K562 (cell line): ENCODE results near the gene HAPSTR1. TPM values are rescaled to one million over a fixed set of nuclear protein-coding genes. Genes with fewer than 3 reads are reported as not detected.

Experiments used
- ARNT ChIP-seq, 2 experiments: fragments of 450-650 bp; IDR thresholded peaks; 2 replicates each; pipeline ENCODE4 v1.6.1; 2016; ENCODE audit warnings: mild to moderate bottlenecking in 1 of 2
- CBX2 ChIP-seq: fragments of 200-600 bp; sonication (generic); IDR thresholded peaks from one replicate; pipeline ENCODE4 v1.6.1; 2012; ENCODE audit warnings: mild to moderate bottlenecking, low read length, inconsistent platforms; ENCODE audit not compliant: insufficient read depth, poor library complexity, severe bottlenecking
- CXXC5 ChIP-seq: fragments of 250-450 bp; sonication (Bioruptor Pico); IDR thresholded peaks from 2 replicates; pipeline ENCODE4 v1.8.0; 2022; ENCODE audit warnings: inconsistent platforms, mild to moderate bottlenecking, moderate library complexity
- FOSL1 ChIP-seq: fragments of 200-800 bp; sonication (Bioruptor generic); conservative IDR thresholded peaks from 2 replicates; pipeline ENCODE4 v1.6.1; 2016; ENCODE audit warnings: missing genetic modification characterization, missing compliant biosample characterization
- MCM5 ChIP-seq: fragments of 450-650 bp; IDR thresholded peaks from 2 replicates; pipeline ENCODE4 v1.6.1; 2016; ENCODE audit warnings: low read depth
- RFX1 ChIP-seq: fragments of 450-650 bp; IDR thresholded peaks from 2 replicates; pipeline ENCODE4 v1.6.1; 2016; ENCODE audit warnings: mild to moderate bottlenecking, moderate library complexity
- SREBF2 ChIP-seq: sonication (generic); formaldehyde crosslinking; IDR thresholded peaks from 2 replicates; pipeline ENCODE4 v1.4.0; 2020; ENCODE audit warnings: mild to moderate bottlenecking, missing genetic modification reagents
- TAF15 ChIP-seq: fragments of 200-400 bp; formaldehyde crosslinking; IDR thresholded peaks from 2 replicates; pipeline ENCODE4 v1.6.1; 2017; ENCODE audit warnings: mild to moderate bottlenecking, low read depth, low read length, moderate library complexity
- TARDBP ChIP-seq: fragments of 450-650 bp; IDR thresholded peaks from 2 replicates; pipeline ENCODE4 v1.6.1; 2016
- TBP ChIP-seq: optimal IDR thresholded peaks from 2 replicates; pipeline ENCODE3; 2011; ENCODE audit warnings: low read depth, low read length, improper control_type of control experiment
- TCF3 ChIP-seq: sonication (generic); formaldehyde crosslinking; IDR thresholded peaks from 2 replicates; pipeline ENCODE4 v1.4.0; 2020; ENCODE audit warnings: mild to moderate bottlenecking, missing genetic modification reagents
- U2AF1 ChIP-seq: fragments of 200-400 bp; formaldehyde crosslinking; optimal IDR thresholded peaks from 2 replicates; pipeline ENCODE3; 2017; ENCODE audit warnings: mild to moderate bottlenecking, low read depth, low read length, moderate library complexity
- ZNF263 ChIP-seq: sonication (generic); formaldehyde crosslinking; IDR thresholded peaks from 2 replicates; pipeline ENCODE4 v1.8.0; 2022; ENCODE audit warnings: mild to moderate bottlenecking, missing genetic modification reagents, borderline replicate concordance
- ZNF384 ChIP-seq: IDR thresholded peaks from 2 replicates; pipeline ENCODE4 v1.6.1; 2012; ENCODE audit warnings: low read depth, low read length, improper control_type of control experiment
- polyA plus RNA-seq, 8 experiments: library from polyadenylated mRNA; depleted of rRNA in 4 of 8; stranded (reverse) in 5 of 8; unstranded in 3 of 8; fragments of >200 nt; fragmentation: Nextera tagmentation in 2 of 8; fragmentation: Illumina TruSeq in 1 of 8; extraction: Ambion mirVana in 2 of 8; extraction: Trizol in 1 of 8; gene quantifications; 2 replicates each; pipeline versions ENCODE4 v1.2.1 to v1.2.3, GENCODE V29; 2011 to 2014; ENCODE audit warnings: inconsistent platforms in 1 of 8, missing spikeins in 1 of 8
- total RNA-seq, 7 experiments: library from RNA; depleted of rRNA in 6 of 7; stranded (reverse); fragments of >200 nt in 6 of 7; fragmentation: Illumina TruSeq in 2 of 7; extraction: Trizol in 2 of 7; gene quantifications; 2 replicates each; pipeline versions ENCODE4 v1.2.1 to v1.2.3, GENCODE V29; 2011 to 2021; ENCODE audit warnings: low replicate concordance in 1 of 7
- TF ChIP-seq, protein P1 (sequence below): sonication (generic); formaldehyde crosslinking; IDR thresholded peaks from 2 replicates; pipeline ENCODE4 v1.8.0; 2022; ENCODE audit warnings: mild to moderate bottlenecking, missing genetic modification reagents
- TF ChIP-seq, protein P2 (sequence below): fragments of 250-450 bp; sonication (Bioruptor Pico); IDR thresholded peaks from 2 replicates; pipeline ENCODE4 v1.5.0; 2020; ENCODE audit warnings: mild to moderate bottlenecking, borderline replicate concordance
- TF ChIP-seq, protein P3 (sequence below), 3 experiments: IDR thresholded peaks in 2 of 3; conservative IDR thresholded peaks in 1 of 3; 2 replicates each; pipeline ENCODE4 v1.5.1; 2011 to 2012; ENCODE audit warnings: low read length in 3 of 3, mild to moderate bottlenecking in 3 of 3, control low read depth in 2 of 3, improper control_type of control experiment in 1 of 3, inconsistent platforms in 1 of 3, low read depth in 1 of 3, mixed read lengths in 1 of 3, moderate library complexity in 1 of 3; ENCODE audit not compliant: insufficient read depth in 2 of 3

HAPSTR1 gene
- total and polyA plus RNA-seq, 9 of the 15 experiments (the other 6 are each of a cell fraction or from before 2014, with no cell fraction given), result 10.8 to 67.9 (median 36.5) TPM

DNA sequence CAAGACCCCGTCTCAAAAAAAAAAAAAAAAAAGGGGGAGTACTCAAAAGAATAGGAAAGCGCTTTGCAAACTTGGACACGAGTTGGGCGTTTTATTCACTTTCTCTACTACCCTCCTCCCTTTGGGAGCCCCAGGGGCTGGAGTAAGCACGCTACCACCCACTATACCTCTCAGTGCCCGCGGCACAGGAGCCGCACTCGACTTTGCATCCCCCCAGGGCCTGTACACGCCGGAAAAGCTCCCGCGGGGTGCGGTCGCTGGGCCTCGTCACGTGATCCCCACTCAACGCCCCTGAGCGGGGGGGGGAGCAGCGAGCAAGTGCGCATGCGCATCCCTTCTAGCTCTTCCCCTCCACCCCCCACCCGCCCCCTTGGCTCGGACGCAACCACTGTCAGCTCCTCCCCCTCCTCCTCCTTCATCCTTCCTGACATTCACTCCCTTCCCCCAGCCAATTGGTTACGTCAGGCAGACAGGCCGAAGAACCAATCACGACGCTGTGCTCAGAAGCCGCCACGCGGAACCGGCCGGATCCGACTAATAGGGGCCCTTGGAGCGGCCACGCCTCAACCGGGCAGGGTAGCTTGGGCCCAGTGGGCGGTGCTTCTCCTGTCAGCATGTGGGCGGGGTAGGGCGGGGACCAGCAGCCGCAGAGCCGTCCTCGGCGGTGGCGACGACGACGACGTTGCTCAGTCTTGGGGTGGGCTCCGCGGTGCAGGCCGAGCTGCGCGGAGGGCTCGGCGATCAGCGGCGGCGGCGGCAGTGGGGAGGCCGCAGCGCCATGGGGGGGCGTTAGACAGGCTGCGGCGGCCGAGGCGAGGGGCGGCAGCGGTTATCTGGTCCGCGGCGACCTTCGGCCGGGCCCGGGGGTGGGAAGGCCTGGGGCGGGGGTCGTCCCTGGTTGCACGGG lies at the start of gene HAPSTR1 (continued):
- TF ChIP-seq RFX1, result no peak; the same call in 1 of the 2 replicates
- peak; percentile 74; the same call in 1 of the 2 replicates for TF ChIP-seq ZNF263
- TF ChIP-seq, protein P1, sequence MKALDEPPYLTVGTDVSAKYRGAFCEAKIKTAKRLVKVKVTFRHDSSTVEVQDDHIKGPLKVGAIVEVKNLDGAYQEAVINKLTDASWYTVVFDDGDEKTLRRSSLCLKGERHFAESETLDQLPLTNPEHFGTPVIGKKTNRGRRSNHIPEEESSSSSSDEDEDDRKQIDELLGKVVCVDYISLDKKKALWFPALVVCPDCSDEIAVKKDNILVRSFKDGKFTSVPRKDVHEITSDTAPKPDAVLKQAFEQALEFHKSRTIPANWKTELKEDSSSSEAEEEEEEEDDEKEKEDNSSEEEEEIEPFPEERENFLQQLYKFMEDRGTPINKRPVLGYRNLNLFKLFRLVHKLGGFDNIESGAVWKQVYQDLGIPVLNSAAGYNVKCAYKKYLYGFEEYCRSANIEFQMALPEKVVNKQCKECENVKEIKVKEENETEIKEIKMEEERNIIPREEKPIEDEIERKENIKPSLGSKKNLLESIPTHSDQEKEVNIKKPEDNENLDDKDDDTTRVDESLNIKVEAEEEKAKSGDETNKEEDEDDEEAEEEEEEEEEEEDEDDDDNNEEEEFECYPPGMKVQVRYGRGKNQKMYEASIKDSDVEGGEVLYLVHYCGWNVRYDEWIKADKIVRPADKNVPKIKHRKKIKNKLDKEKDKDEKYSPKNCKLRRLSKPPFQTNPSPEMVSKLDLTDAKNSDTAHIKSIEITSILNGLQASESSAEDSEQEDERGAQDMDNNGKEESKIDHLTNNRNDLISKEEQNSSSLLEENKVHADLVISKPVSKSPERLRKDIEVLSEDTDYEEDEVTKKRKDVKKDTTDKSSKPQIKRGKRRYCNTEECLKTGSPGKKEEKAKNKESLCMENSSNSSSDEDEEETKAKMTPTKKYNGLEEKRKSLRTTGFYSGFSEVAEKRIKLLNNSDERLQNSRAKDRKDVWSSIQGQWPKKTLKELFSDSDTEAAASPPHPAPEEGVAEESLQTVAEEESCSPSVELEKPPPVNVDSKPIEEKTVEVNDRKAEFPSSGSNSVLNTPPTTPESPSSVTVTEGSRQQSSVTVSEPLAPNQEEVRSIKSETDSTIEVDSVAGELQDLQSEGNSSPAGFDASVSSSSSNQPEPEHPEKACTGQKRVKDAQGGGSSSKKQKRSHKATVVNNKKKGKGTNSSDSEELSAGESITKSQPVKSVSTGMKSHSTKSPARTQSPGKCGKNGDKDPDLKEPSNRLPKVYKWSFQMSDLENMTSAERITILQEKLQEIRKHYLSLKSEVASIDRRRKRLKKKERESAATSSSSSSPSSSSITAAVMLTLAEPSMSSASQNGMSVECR (CRISPR knock-in tag), result no peak; the same call in none of the 2 replicates
- peak; percentile 20 for TF ChIP-seq U2AF1
- peak; percentile 94 for TF ChIP-seq CXXC5 (CRISPR knock-in tag)
- TF ChIP-seq TARDBP, result 0 out of 2 replicates have a peak, but pooled peaks have one; percentile 36
- no peak for TF ChIP-seq SREBF2 (CRISPR knock-in tag)
- peak in 1 of 2 experiments; percentile 63; a peak in 1 of 4 replicates for TF ChIP-seq ARNT (IDR thresholded peaks at IDR 0.05)
- TF ChIP-seq CBX2, result no peak
- peak; percentile 97 for TF ChIP-seq TBP
- TF ChIP-seq TAF15, result no peak
- TF ChIP-seq MCM5, result no peak
- TF ChIP-seq FOSL1 (tag), result peak; percentile 22; the same call in 1 of the 2 replicates
- TF ChIP-seq TCF3, result peak; percentile 10; the same call in 1 of the 2 replicates
- TF ChIP-seq ZNF384, result peak; percentile 19; the same call in 1 of the 2 replicates
- TF ChIP-seq, protein P2, sequence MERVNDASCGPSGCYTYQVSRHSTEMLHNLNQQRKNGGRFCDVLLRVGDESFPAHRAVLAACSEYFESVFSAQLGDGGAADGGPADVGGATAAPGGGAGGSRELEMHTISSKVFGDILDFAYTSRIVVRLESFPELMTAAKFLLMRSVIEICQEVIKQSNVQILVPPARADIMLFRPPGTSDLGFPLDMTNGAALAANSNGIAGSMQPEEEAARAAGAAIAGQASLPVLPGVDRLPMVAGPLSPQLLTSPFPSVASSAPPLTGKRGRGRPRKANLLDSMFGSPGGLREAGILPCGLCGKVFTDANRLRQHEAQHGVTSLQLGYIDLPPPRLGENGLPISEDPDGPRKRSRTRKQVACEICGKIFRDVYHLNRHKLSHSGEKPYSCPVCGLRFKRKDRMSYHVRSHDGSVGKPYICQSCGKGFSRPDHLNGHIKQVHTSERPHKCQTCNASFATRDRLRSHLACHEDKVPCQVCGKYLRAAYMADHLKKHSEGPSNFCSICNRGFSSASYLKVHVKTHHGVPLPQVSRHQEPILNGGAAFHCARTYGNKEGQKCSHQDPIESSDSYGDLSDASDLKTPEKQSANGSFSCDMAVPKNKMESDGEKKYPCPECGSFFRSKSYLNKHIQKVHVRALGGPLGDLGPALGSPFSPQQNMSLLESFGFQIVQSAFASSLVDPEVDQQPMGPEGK (CRISPR knock-in tag), result no peak
- TF ChIP-seq, protein P3, sequence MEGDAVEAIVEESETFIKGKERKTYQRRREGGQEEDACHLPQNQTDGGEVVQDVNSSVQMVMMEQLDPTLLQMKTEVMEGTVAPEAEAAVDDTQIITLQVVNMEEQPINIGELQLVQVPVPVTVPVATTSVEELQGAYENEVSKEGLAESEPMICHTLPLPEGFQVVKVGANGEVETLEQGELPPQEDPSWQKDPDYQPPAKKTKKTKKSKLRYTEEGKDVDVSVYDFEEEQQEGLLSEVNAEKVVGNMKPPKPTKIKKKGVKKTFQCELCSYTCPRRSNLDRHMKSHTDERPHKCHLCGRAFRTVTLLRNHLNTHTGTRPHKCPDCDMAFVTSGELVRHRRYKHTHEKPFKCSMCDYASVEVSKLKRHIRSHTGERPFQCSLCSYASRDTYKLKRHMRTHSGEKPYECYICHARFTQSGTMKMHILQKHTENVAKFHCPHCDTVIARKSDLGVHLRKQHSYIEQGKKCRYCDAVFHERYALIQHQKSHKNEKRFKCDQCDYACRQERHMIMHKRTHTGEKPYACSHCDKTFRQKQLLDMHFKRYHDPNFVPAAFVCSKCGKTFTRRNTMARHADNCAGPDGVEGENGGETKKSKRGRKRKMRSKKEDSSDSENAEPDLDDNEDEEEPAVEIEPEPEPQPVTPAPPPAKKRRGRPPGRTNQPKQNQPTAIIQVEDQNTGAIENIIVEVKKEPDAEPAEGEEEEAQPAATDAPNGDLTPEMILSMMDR (IDR thresholded peaks at IDR 0.05 in 2 of 3, conservative IDR thresholded peaks at IDR 0.05 in 1 of 3; ENCODE audit: insufficient read depth in 2 of 3, low read depth in 1 of 3, low read length in 3 of 3), result no peak
